GM21423 (cell line): ENCODE measurements around the gene ZNF383.
"Not testable (repeated sequence)": the region's sequence is repeated elsewhere in the genome, so short reads cannot be mapped to it uniquely, and the experiment has no call there.

Source experiments
- ATAC-seq: cut with Tn5 transposase; IDR thresholded peaks from one replicate; pipeline ENCODE4 v1.9.1; 2021; ENCODE audit warnings: mild to moderate bottlenecking, moderate library complexity; ENCODE audit not compliant: unreplicated experiment

ZNF383 gene

DNA sequence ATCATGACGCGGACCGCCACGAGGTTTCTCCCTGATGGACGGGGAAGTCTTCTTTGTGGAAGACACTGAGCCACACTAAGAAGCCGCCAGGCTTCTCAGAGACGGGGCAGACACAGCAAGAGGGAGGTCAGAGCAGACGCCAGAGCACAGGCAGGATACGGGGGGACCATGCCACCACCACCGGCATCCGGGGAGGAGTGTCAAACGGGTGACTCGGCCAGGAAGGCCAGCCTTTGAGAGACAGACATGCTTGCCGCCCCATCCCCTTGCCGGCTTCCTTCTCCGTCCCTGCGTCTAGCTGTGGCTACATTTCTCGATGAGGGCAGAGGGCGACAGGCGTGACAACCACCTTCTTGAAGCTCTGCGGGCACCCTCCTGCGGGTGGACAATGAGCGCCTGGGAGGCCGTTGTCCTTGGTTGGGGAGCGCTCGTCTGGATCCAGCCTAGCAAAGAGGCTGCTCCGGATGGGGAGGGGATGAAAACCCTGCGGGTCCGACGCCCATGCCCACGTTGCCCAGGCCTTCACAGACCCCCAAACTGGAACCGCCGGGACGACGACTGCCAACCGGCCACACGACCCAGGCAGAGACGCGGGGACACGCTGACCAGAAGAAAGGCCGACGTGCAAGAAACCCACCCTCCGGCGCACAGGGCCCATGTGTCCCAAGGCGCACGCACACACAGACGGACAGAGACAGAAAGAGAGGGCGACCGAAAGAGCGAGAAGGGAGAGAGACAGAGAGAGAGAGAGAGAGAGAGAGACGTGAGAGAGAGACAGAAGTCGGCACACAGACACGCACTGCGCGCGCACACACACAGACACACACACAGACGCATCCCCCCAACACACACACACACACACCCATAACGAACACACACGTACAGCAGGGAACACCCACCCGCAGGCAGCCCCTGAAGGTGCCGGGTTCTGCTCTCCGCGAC lies 75.3 kb downstream of the ZNF383 start:
- not testable (repeated sequence) for ATAC-seq

DNA sequence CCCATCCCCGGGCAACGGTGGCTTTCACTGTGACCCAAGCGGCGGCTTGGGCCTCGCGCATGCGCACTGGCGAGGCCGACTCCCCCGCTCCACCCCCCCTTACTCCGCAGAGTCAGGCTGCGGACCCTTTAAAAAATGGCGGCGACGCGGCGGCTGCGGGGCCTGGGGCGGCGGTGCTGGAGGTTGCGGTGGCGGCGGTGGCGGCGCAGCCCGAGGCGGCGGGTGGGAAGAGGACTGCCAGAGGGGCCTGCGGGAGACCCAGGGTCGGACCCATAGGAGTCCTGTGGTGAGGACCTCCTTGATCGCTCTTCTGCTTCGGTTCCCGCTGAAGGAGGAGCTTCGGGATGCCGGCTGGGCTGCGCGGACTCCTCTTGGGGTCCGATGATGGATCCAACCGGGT lies 76.2 kb downstream of the ZNF383 start:
- not testable (repeated sequence) for ATAC-seq
